ENCODE data around the gene CENPN.

The CENPN gene

DNA sequence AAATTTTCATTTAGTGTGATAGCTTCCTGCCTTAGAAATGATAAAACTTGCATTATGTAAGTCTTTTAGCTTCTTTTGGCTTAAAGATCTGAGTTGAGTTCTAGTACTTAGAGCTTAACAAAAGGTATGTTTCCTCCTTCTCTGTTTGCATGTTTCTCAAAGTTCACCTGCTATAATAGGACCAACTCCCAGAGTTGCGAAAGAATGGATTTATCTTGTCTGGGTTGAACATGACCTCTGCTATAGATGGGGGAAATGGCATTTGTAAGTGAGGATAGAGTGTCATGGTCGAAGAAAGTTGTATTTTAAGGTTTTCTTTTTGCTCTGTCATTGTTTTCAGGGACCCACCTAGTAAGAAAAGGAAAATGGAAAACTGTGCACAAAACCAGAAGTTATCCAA, 35.8 kb downstream of the CENPN start:
- H3K4me3 ChIP-seq (ENCODE audit: insufficient read depth, low read depth, low read length, poor library complexity, severe bottlenecking) = no peak overlapping the region
- no peaks in the 10 kb centered on the region for H3K4me1 ChIP-seq (ENCODE audit: control insufficient read depth, insufficient read depth, low read length, poor library complexity, severe bottlenecking)
- peaks cover 44% of the 10 kb centered on the region for H3K36me3 ChIP-seq (ENCODE audit: control insufficient read depth, insufficient read depth, low read length)
- DNase-seq = no peak
- no peak overlapping the region for H3K27ac ChIP-seq (ENCODE audit: insufficient read depth, low read length, poor library complexity, severe bottlenecking)
- H3K9me3 ChIP-seq (ENCODE audit: control insufficient read depth, low read length) = no peaks in the 10 kb centered on the region
- H3K27me3 ChIP-seq (replicated peaks; ENCODE audit: control insufficient read depth, insufficient read depth, low read length, poor library complexity, severe bottlenecking) = no peaks in the 10 kb centered on the region

DNA sequence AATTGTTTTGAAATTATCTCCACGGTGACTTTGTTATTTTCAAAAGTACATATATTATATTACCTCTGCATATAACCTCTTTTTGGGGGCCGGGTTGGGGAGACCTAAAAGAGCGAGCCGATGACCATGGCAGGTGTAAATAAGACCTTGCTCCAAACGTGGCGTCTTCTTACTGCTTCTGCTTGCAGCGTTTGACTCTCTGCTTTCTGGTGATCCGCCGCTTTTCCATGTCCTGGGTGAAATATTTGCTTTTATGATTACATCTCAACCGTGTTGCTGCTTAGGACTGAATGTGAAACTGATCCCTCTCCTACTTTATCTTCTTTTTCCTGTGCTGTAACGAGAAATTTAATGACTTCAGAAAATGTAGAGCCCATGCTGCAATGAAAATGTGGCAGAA, 46.7 kb downstream of the CENPN start:
- H3K27ac ChIP-seq (ENCODE audit: insufficient read depth, low read length, poor library complexity, severe bottlenecking) = no peak overlapping the region
- H3K27me3 ChIP-seq (replicated peaks; ENCODE audit: control insufficient read depth, insufficient read depth, low read length, poor library complexity, severe bottlenecking) = no peaks in the 10 kb centered on the region
- H3K4me1 ChIP-seq (ENCODE audit: control insufficient read depth, insufficient read depth, low read length, poor library complexity, severe bottlenecking) = no peaks in the 10 kb centered on the region
- no peak for DNase-seq
- H3K9me3 ChIP-seq (ENCODE audit: control insufficient read depth, low read length) = no peaks in the 10 kb centered on the region
- no peak overlapping the region for H3K4me3 ChIP-seq (ENCODE audit: insufficient read depth, low read depth, low read length, poor library complexity, severe bottlenecking)
- H3K36me3 ChIP-seq (ENCODE audit: control insufficient read depth, insufficient read depth, low read length) = no peaks in the 10 kb centered on the region

DNA sequence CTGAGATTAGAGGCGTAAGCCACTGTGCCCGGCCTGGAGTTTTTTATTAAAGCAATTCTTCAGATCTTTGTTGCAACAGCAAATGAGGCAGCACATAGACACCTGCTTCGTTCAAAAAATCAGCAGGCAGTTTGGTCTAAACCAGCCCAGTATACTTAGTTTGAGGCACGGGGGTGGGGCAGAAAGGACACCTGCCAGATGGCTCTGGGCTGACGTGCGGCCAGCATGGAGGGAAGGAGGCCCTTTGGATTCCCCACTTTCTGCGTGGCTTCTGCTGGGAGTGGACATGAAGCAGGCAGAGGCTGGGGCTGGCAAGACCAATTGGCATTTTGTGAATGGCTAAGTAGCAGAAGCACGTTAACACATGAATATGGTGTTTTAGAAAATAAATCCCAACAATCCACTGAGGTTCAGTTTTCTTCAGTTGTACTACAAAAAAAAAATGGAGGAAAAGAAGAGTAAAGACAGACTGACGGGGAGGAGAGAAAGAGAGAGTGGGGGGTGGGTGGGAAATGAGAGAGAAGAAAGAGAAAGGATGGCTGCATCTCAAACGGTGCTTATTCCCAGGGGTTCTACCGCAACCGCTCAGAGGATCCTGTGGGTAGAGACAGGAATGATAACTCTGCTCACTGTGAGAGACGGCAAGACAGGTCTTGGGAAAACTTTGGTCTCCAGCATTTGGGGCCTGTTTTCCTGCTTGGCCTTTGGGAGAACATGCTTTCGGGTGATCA, 53.7 kb downstream of the CENPN start:
- Histone ChIP-seq H3K27ac (ENCODE audit: insufficient read depth, low read length, poor library complexity, severe bottlenecking) (no peak overlapping the region), H3K9me3 (ENCODE audit: control insufficient read depth, low read length) (no peaks in the 10 kb centered on the region), H3K4me1 (ENCODE audit: control insufficient read depth, insufficient read depth, low read length, poor library complexity, severe bottlenecking) (no peaks in the 10 kb centered on the region), H3K27me3 (replicated peaks; ENCODE audit: control insufficient read depth, insufficient read depth, low read length, poor library complexity, severe bottlenecking) (no peaks in the 10 kb centered on the region), H3K4me3 (ENCODE audit: insufficient read depth, low read depth, low read length, poor library complexity, severe bottlenecking) (no peak overlapping the region), H3K36me3 (ENCODE audit: control insufficient read depth, insufficient read depth, low read length) (no peaks in the 10 kb centered on the region)
- no peak for DNase-seq

DNA sequence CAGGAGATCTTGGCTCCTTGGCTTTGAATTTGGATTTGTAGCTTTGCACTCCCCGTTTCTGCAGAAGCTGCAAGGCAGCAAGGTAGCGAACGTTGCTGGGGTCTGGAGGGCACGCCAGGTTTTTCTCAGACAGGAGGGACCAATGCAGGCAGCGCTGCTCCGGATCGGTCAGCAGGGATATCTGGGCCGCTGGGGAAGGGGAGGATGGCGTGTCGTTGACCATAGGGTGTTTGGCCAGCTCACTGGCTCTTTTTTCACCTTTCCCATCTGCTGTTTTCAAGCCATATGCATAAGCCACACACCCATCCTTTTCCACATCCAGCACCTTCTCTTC, 54.3 kb downstream of the CENPN start:
- H3K9me3 ChIP-seq (ENCODE audit: control insufficient read depth, low read length) = no peaks in the 10 kb centered on the region
- H3K27me3 ChIP-seq (replicated peaks; ENCODE audit: control insufficient read depth, insufficient read depth, low read length, poor library complexity, severe bottlenecking) = no peaks in the 10 kb centered on the region
- no peak overlapping the region for H3K4me3 ChIP-seq (ENCODE audit: insufficient read depth, low read depth, low read length, poor library complexity, severe bottlenecking)
- H3K36me3 ChIP-seq (ENCODE audit: control insufficient read depth, insufficient read depth, low read length) = no peaks in the 10 kb centered on the region
- no peaks in the 10 kb centered on the region for H3K4me1 ChIP-seq (ENCODE audit: control insufficient read depth, insufficient read depth, low read length, poor library complexity, severe bottlenecking)
- DNase-seq = no peak
- H3K27ac ChIP-seq (ENCODE audit: insufficient read depth, low read length, poor library complexity, severe bottlenecking) = no peak overlapping the region

DNA sequence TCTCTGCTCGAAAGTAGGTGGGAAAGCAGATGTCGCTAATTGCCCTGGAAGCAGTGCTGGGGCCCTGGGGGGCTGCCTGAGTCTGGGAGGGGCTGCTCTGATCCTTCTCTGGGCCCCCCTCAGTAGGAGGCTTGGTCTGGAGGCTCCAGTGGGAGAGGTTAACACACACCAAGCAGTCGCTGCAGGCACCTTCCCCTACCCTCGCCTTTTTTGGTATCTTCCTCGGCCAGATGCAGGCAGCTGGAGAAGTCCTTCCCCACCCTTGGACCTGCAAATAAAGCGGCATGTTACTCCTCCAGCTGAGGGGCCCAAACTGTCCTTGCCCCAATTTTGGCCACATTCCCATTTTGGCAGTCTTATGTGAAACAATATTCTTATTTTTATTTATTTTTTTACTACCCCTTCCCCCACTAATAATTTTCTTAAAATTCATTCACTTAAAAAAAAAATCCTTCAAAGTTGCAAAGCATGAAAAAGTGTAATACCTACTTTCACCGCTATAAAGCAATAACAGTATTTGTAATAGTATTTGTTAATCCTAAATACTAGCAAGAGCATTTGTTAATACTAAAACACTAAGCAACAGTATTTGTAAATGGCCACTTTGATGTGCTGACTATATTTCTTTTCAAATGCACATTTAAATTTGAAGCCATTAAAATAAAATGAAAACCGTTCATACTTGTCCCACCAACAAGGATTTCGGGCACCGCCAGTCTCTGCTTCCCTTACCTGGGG, 55.0 kb downstream of the CENPN start:
- no peaks in the 10 kb centered on the region for H3K27me3 ChIP-seq (replicated peaks; ENCODE audit: control insufficient read depth, insufficient read depth, low read length, poor library complexity, severe bottlenecking)
- H3K4me1 ChIP-seq (ENCODE audit: control insufficient read depth, insufficient read depth, low read length, poor library complexity, severe bottlenecking) = no peaks in the 10 kb centered on the region
- H3K36me3 ChIP-seq (ENCODE audit: control insufficient read depth, insufficient read depth, low read length) = no peaks in the 10 kb centered on the region
- H3K9me3 ChIP-seq (ENCODE audit: control insufficient read depth, low read length) = no peaks in the 10 kb centered on the region
- DNase-seq = no peak
- H3K27ac ChIP-seq (ENCODE audit: insufficient read depth, low read length, poor library complexity, severe bottlenecking) = no peak overlapping the region
- no peak overlapping the region for H3K4me3 ChIP-seq (ENCODE audit: insufficient read depth, low read depth, low read length, poor library complexity, severe bottlenecking)

DNA sequence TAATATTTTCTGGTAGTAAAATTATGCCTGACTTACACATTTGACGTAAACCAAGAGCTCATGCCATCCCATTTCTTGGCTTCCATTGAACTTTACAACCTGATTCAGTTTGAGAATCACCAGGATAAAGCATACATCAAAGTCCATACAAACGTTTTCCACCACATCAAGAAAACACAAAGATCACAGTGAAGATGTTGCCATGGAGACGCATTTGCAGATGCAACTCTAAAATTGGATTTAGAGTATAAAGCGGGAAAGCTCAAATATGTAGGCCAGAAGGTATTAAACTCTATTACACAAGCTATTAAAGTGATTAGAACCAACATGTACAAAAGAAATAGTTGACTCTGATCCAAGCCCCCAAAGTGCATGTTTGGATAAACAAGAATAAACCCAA, 59.7 kb downstream of the CENPN start:
- Histone ChIP-seq H3K36me3 (ENCODE audit: control insufficient read depth, insufficient read depth, low read length) (no peaks in the 10 kb centered on the region), H3K4me1 (ENCODE audit: control insufficient read depth, insufficient read depth, low read length, poor library complexity, severe bottlenecking) (no peaks in the 10 kb centered on the region), H3K9me3 (ENCODE audit: control insufficient read depth, low read length) (no peaks in the 10 kb centered on the region), H3K27ac (ENCODE audit: insufficient read depth, low read length, poor library complexity, severe bottlenecking) (no peak overlapping the region), H3K4me3 (ENCODE audit: insufficient read depth, low read depth, low read length, poor library complexity, severe bottlenecking) (no peak overlapping the region), H3K27me3 (replicated peaks; ENCODE audit: control insufficient read depth, insufficient read depth, low read length, poor library complexity, severe bottlenecking) (no peaks in the 10 kb centered on the region)
- no peak for DNase-seq

DNA sequence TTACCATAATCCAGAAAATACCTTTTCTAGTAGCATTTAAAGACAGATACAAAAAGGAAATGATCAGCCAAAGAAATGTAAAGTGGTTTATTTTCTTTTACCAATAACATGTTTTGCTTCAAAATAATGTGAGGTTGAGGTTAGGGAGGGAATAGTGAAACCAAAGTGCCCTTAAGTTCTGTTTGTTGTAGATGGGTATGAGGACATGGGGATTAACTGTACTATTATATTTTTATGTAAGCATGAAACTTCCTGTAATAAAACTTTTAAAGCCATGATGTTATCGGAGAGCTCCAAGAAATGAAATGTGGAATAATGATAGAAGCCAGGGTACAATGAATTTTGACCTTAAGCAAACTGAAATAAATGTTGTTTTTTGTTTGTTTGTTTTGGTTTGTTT, 60.2 kb downstream of the CENPN start:
- Histone ChIP-seq H3K4me3 (ENCODE audit: insufficient read depth, low read depth, low read length, poor library complexity, severe bottlenecking) (no peak overlapping the region), H3K27me3 (replicated peaks; ENCODE audit: control insufficient read depth, insufficient read depth, low read length, poor library complexity, severe bottlenecking) (no peaks in the 10 kb centered on the region), H3K27ac (ENCODE audit: insufficient read depth, low read length, poor library complexity, severe bottlenecking) (no peak overlapping the region), H3K4me1 (ENCODE audit: control insufficient read depth, insufficient read depth, low read length, poor library complexity, severe bottlenecking) (no peaks in the 10 kb centered on the region), H3K36me3 (ENCODE audit: control insufficient read depth, insufficient read depth, low read length) (no peaks in the 10 kb centered on the region), H3K9me3 (ENCODE audit: control insufficient read depth, low read length) (no peaks in the 10 kb centered on the region)
- DNase-seq = no peak

DNA sequence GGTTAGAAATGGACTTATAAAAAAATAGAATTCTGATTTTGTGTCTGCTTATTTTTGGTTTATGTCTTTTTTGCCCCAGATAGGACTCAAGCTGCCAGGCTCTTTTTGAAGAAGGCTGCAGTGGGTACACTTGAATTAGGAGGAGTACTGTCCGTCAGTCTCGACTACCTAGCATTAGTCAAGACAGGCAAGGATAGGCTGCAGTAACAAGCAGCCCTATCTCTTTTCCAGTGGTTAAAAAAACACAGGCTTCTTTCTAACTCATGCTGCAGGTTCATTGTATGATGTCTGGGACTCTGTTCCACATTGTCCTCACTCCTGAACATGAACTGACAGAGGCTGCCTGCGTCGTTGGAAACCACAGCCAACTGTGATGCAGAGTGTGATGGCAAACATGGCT, 62.0 kb downstream of the CENPN start:
- Histone ChIP-seq H3K9me3 (ENCODE audit: control insufficient read depth, low read length) (no peaks in the 10 kb centered on the region), H3K27ac (ENCODE audit: insufficient read depth, low read length, poor library complexity, severe bottlenecking) (no peak overlapping the region), H3K27me3 (replicated peaks; ENCODE audit: control insufficient read depth, insufficient read depth, low read length, poor library complexity, severe bottlenecking) (no peaks in the 10 kb centered on the region), H3K4me3 (ENCODE audit: insufficient read depth, low read depth, low read length, poor library complexity, severe bottlenecking) (no peak overlapping the region), H3K4me1 (ENCODE audit: control insufficient read depth, insufficient read depth, low read length, poor library complexity, severe bottlenecking) (no peaks in the 10 kb centered on the region), H3K36me3 (ENCODE audit: control insufficient read depth, insufficient read depth, low read length) (no peaks in the 10 kb centered on the region)
- no peak for DNase-seq

DNA sequence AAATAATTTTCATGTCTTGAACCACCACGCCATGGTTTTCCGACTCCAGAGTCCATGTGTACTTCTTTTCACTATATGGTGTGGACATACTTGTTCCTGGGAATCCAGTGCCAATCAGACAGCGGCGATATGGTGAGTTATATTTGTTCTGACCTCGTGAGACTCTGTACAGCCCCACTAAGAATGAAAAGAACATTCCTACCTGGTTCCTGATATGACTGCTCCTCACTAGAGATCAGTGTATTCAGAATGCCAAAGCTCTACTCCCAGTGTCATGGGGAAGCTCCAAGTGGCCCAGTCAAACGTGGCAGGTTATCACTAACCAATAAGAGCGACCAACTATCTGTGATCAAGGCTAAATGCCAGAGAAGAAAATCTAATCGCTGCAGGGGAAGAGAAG, 64.0 kb downstream of the CENPN start:
- Histone ChIP-seq H3K9me3 (ENCODE audit: control insufficient read depth, low read length) (no peaks in the 10 kb centered on the region), H3K27ac (ENCODE audit: insufficient read depth, low read length, poor library complexity, severe bottlenecking) (no peak overlapping the region), H3K27me3 (replicated peaks; ENCODE audit: control insufficient read depth, insufficient read depth, low read length, poor library complexity, severe bottlenecking) (no peaks in the 10 kb centered on the region), H3K4me3 (ENCODE audit: insufficient read depth, low read depth, low read length, poor library complexity, severe bottlenecking) (no peak overlapping the region), H3K4me1 (ENCODE audit: control insufficient read depth, insufficient read depth, low read length, poor library complexity, severe bottlenecking) (no peaks in the 10 kb centered on the region), H3K36me3 (ENCODE audit: control insufficient read depth, insufficient read depth, low read length) (no peaks in the 10 kb centered on the region)
- no peak for DNase-seq

DNA sequence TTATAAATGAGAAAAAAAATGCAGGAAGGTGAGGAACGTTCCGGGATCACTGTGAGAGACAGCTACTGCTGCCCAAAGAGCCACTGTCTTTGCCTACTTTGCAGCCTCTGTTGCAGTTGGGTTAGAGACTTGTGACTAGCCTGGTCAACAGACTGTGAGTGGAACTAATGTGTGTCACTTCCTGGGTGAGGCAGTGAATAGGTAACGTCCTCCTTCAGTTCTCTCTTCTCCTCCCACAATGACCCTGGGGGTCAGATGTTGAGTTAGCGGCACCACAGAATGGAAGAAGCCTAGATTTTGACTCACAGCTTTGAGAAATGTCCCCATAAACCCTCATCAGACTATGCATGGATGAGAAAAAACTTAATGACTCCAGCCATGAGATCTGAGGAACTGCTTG, 64.8 kb downstream of the CENPN start:
- H3K4me3 ChIP-seq (ENCODE audit: insufficient read depth, low read depth, low read length, poor library complexity, severe bottlenecking) = no peak overlapping the region
- H3K4me1 ChIP-seq (ENCODE audit: control insufficient read depth, insufficient read depth, low read length, poor library complexity, severe bottlenecking) = no peaks in the 10 kb centered on the region
- no peaks in the 10 kb centered on the region for H3K36me3 ChIP-seq (ENCODE audit: control insufficient read depth, insufficient read depth, low read length)
- no peak overlapping the region for H3K27ac ChIP-seq (ENCODE audit: insufficient read depth, low read length, poor library complexity, severe bottlenecking)
- no peak for DNase-seq
- H3K27me3 ChIP-seq (replicated peaks; ENCODE audit: control insufficient read depth, insufficient read depth, low read length, poor library complexity, severe bottlenecking) = no peaks in the 10 kb centered on the region
- H3K9me3 ChIP-seq (ENCODE audit: control insufficient read depth, low read length) = no peaks in the 10 kb centered on the region
